ENCODE results near the gene TFG.

- TF ChIP-seq, protein P1, sequence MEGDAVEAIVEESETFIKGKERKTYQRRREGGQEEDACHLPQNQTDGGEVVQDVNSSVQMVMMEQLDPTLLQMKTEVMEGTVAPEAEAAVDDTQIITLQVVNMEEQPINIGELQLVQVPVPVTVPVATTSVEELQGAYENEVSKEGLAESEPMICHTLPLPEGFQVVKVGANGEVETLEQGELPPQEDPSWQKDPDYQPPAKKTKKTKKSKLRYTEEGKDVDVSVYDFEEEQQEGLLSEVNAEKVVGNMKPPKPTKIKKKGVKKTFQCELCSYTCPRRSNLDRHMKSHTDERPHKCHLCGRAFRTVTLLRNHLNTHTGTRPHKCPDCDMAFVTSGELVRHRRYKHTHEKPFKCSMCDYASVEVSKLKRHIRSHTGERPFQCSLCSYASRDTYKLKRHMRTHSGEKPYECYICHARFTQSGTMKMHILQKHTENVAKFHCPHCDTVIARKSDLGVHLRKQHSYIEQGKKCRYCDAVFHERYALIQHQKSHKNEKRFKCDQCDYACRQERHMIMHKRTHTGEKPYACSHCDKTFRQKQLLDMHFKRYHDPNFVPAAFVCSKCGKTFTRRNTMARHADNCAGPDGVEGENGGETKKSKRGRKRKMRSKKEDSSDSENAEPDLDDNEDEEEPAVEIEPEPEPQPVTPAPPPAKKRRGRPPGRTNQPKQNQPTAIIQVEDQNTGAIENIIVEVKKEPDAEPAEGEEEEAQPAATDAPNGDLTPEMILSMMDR (IDR thresholded peaks at IDR 0.05; ENCODE audit: low read length): no peak
- no peak for TF ChIP-seq EZH2phosphoT487 (IDR thresholded peaks at IDR 0.05; ENCODE audit: low read length)
Observed at GRCh38 chr3:100748967-100749366, 39.7 kb downstream of the TFG start.

Measured in MM.1S (cell line).